ENCODE results near the gene NID1. TPM values are rescaled to one million over a fixed set of nuclear protein-coding genes. Genes with fewer than 3 reads are reported as not detected.
"Not testable (repeated sequence)": the region's sequence is repeated elsewhere in the genome, so short reads cannot be mapped to it uniquely, and the experiment has no call there.

NID1 gene

GRCh38 chr1:235929216-235929615 is 135.7 kb downstream of the NID1 start:
- Histone ChIP-seq H3K14ac (ENCODE audit: low read length) (no peak overlapping the region), H2AK5ac (ENCODE audit: low read depth, low read length) (no peak overlapping the region), H2BK12ac (ENCODE audit: low read length) (no peak overlapping the region), H2BK15ac (ENCODE audit: low read length) (no peak overlapping the region), H3K36me3 (replicated peaks in 1 of 2; ENCODE audit: control insufficient read depth in 2 of 2, insufficient read depth in 2 of 2, low read length in 2 of 2) (no peaks in the 10 kb centered on the region), H3K4ac (ENCODE audit: low read length) (no peak overlapping the region), H4K91ac (ENCODE audit: low read depth, low read length, poor library complexity) (no peak overlapping the region), H2BK120ac (ENCODE audit: low read depth, low read length) (no peak overlapping the region), H3K4me3 (ENCODE audit: low read length in 2 of 2) (no peak overlapping the region), H3K23ac (ENCODE audit: low read depth, low read length, poor library complexity) (no peak overlapping the region), H3K4me1 (ENCODE audit: control insufficient read depth in 2 of 2, insufficient read depth in 1 of 2, low read depth in 1 of 2, low read length in 2 of 2) (peaks cover 0 to 4% of the 10 kb centered on the region in 2 donors), H3K27ac (replicated peaks; ENCODE audit: low read length) (no peak overlapping the region), H2AFZ (ENCODE audit: low read length) (no peak overlapping the region), H3K9me3 (replicated peaks in 1 of 2; ENCODE audit: control insufficient read depth in 2 of 2, insufficient read depth in 1 of 2, low read depth in 1 of 2, low read length in 2 of 2) (no peaks in the 10 kb centered on the region), H4K8ac (ENCODE audit: low read depth, low read length) (no peak overlapping the region), H2BK5ac (ENCODE audit: low read length) (no peak overlapping the region), H3K4me2 (ENCODE audit: insufficient read depth, low read length, poor library complexity, severe bottlenecking) (no peak overlapping the region), H3K27me3 (ENCODE audit: control insufficient read depth in 3 of 3, insufficient read depth in 3 of 3, low read depth in 1 of 3, low read length in 3 of 3) (peaks cover 0 to 5% (median 0%) of the 10 kb centered on the region in 3 experiments), H3K18ac (ENCODE audit: low read length) (no peak overlapping the region), H3K79me1 (ENCODE audit: low read depth, low read length) (no peaks in the 10 kb centered on the region), H3K9ac (ENCODE audit: low read depth, low read length, poor library complexity) (no peak overlapping the region)
- WGBS, 2 donors (ENCODE audit: extremely low coverage in 2 of 2, insufficient read length in 2 of 2, insufficient replicate concordance in 1 of 2): no CpG with 5 or more reads among the region's 4 CpGs
- no peak for DNase-seq (ENCODE audit: low spot score)

- Histone ChIP-seq H3K14ac (ENCODE audit: low read length) (no peak overlapping the region), H2BK12ac (ENCODE audit: low read length) (no peak overlapping the region), H2AK5ac (ENCODE audit: low read depth, low read length) (no peak overlapping the region), H3K27me3 (ENCODE audit: control insufficient read depth in 3 of 3, insufficient read depth in 3 of 3, low read depth in 1 of 3, low read length in 3 of 3) (peaks cover 0 to 9% (median 0%) of the 10 kb centered on the region in 3 experiments), H3K9me3 (replicated peaks in 1 of 2; ENCODE audit: control insufficient read depth in 2 of 2, insufficient read depth in 1 of 2, low read depth in 1 of 2, low read length in 2 of 2) (no peaks in the 10 kb centered on the region), H2BK120ac (ENCODE audit: low read depth, low read length) (no peak overlapping the region), H3K18ac (ENCODE audit: low read length) (no peak overlapping the region), H3K4ac (ENCODE audit: low read length) (no peak overlapping the region), H2BK5ac (ENCODE audit: low read length) (no peak overlapping the region), H3K79me1 (ENCODE audit: low read depth, low read length) (no peaks in the 10 kb centered on the region), H3K4me2 (ENCODE audit: insufficient read depth, low read length, poor library complexity, severe bottlenecking) (no peak overlapping the region), H3K4me3 (ENCODE audit: low read length in 2 of 2) (no peak overlapping the region), H2BK15ac (ENCODE audit: low read length) (no peak overlapping the region), H3K23ac (ENCODE audit: low read depth, low read length, poor library complexity) (no peak overlapping the region), H3K27ac (replicated peaks; ENCODE audit: low read length) (no peak overlapping the region), H4K8ac (ENCODE audit: low read depth, low read length) (no peak overlapping the region), H3K9ac (ENCODE audit: low read depth, low read length, poor library complexity) (no peak overlapping the region), H2AFZ (ENCODE audit: low read length) (no peak overlapping the region), H4K91ac (ENCODE audit: low read depth, low read length, poor library complexity) (no peak overlapping the region), H3K4me1 (ENCODE audit: control insufficient read depth in 2 of 2, insufficient read depth in 1 of 2, low read depth in 1 of 2, low read length in 2 of 2) (peaks cover 1 to 4% of the 10 kb centered on the region in 2 donors), H3K36me3 (replicated peaks in 1 of 2; ENCODE audit: control insufficient read depth in 2 of 2, insufficient read depth in 2 of 2, low read length in 2 of 2) (no peaks in the 10 kb centered on the region)
- no CpG with 5 or more reads among the region's 2 CpGs for WGBS, 2 donors (ENCODE audit: extremely low coverage in 2 of 2, insufficient read length in 2 of 2, insufficient replicate concordance in 1 of 2)
- DNase-seq (ENCODE audit: low spot score): no peak
Observed at GRCh38 chr1:235928197-235928596, 136.7 kb downstream of the NID1 start.

GRCh38 chr1:235927551-235927950 is 137.3 kb downstream of the NID1 start:
- H3K4me2 ChIP-seq (ENCODE audit: insufficient read depth, low read length, poor library complexity, severe bottlenecking); H3K14ac ChIP-seq (ENCODE audit: low read length); H3K9me3 ChIP-seq (replicated peaks in 1 of 2; ENCODE audit: control insufficient read depth in 2 of 2, insufficient read depth in 1 of 2, low read depth in 1 of 2, low read length in 2 of 2); H3K36me3 ChIP-seq (replicated peaks in 1 of 2; ENCODE audit: control insufficient read depth in 2 of 2, insufficient read depth in 2 of 2, low read length in 2 of 2); H4K91ac ChIP-seq (ENCODE audit: low read depth, low read length, poor library complexity); H2BK5ac ChIP-seq (ENCODE audit: low read length); H2BK120ac ChIP-seq (ENCODE audit: low read depth, low read length); H3K27ac ChIP-seq (replicated peaks; ENCODE audit: low read length); H2AK5ac ChIP-seq (ENCODE audit: low read depth, low read length); H4K8ac ChIP-seq (ENCODE audit: low read depth, low read length); H3K4me3 ChIP-seq (ENCODE audit: low read length in 2 of 2); DNase-seq (ENCODE audit: low spot score); H3K4ac ChIP-seq (ENCODE audit: low read length); H3K23ac ChIP-seq (ENCODE audit: low read depth, low read length, poor library complexity); H3K9ac ChIP-seq (ENCODE audit: low read depth, low read length, poor library complexity); H3K4me1 ChIP-seq (ENCODE audit: control insufficient read depth in 2 of 2, insufficient read depth in 1 of 2, low read depth in 1 of 2, low read length in 2 of 2); H2BK15ac ChIP-seq (ENCODE audit: low read length); H3K79me1 ChIP-seq (ENCODE audit: low read depth, low read length); H2BK12ac ChIP-seq (ENCODE audit: low read length); H3K18ac ChIP-seq (ENCODE audit: low read length); H2AFZ ChIP-seq (ENCODE audit: low read length): not testable (repeated sequence)
- H3K27me3 ChIP-seq (ENCODE audit: control insufficient read depth in 3 of 3, insufficient read depth in 3 of 3, low read depth in 1 of 3, low read length in 3 of 3): peaks cover 0 to 12% (median 0%) of the 10 kb centered on the region in 3 experiments

Small RNA genes within 50 kb of the gene (small RNA-seq; reads per million reads assigned to genes)
- not detected for gene RF00019 (ENCODE audit: insufficient read depth)

Measured in neuronal stem cell (in vitro differentiated cells).